ENCODE measurements around the gene LGALS7B.
A peak's percentile ranks its signal among the peaks of the same experiment; 100 is the strongest.

LGALS7B gene

GRCh38 chr19:38801359-38802095 is 12.5 kb downstream of the LGALS7B start:
- Histone ChIP-seq H3K4me1 (ENCODE audit: control insufficient read depth, insufficient read depth, low read length) (no peaks in the 10 kb centered on the region), H3K27ac (ENCODE audit: extremely low read depth, low read depth, low read length) (no peak overlapping the region), H3K4me3 (ENCODE audit: low read depth, low read length) (no peak overlapping the region), H3K9me3 (ENCODE audit: control insufficient read depth, insufficient read depth, low read depth, low read length) (no peaks in the 10 kb centered on the region; the same call in 1 of the 2 replicates), H3K36me3 (ENCODE audit: control insufficient read depth in 2 of 2, insufficient read depth in 1 of 2, low read length in 2 of 2) (no peaks in the 10 kb centered on the region; a peak in 1 of 3 replicates)
- CTCF ChIA-PET, result interaction anchor here (0.5 to 2.3 kb wide), 6 partner anchors 16 to 88 kb away, joined by 3 to 10 read pairs (median 4); no protein-coding TSS in a partner anchor
- 0 out of 2 replicates have a peak, but pooled peaks have one; percentile 5 for TF ChIP-seq ZNF521 (tag by site-specific recombination; IDR thresholded peaks at IDR 0.05)
- no peak for TF ChIP-seq HOXA7 (CRISPR knock-in tag; IDR thresholded peaks at IDR 0.05; ENCODE audit: borderline replicate concordance)
- no peak for TF ChIP-seq ZNF530 (tag by site-specific recombination; IDR thresholded peaks at IDR 0.05; ENCODE audit: low read depth)
- TF ChIP-seq ZNF707 (tag by site-specific recombination; IDR thresholded peaks at IDR 0.05), result no peak
- POLR2A ChIA-PET, result interaction anchor here (0.6 kb wide), 1 partner anchor 298 kb away, joined by 6 read pairs; no protein-coding TSS in a partner anchor

- TF ChIP-seq ZBTB11 (tag by site-specific recombination; conservative IDR thresholded peaks at IDR 0.05; ENCODE audit: low read depth) (no peak), ZNF19 (tag by site-specific recombination; IDR thresholded peaks at IDR 0.05; ENCODE audit: low read depth) (no peak), ZBTB6 (tag by site-specific recombination; IDR thresholded peaks at IDR 0.05) (no peak), ZBTB44 (tag by site-specific recombination; IDR thresholded peaks at IDR 0.05) (no peak), ZNF830 (tag by site-specific recombination; IDR thresholded peaks at IDR 0.05; ENCODE audit: low read depth) (no peak), KLF9 (tag by site-specific recombination; IDR thresholded peaks at IDR 0.05; ENCODE audit: low read depth) (no peak), ZNF138 (tag by site-specific recombination; IDR thresholded peaks at IDR 0.05; ENCODE audit: borderline replicate concordance) (no peak), ZNF560 (tag by site-specific recombination; IDR thresholded peaks at IDR 0.05; ENCODE audit: borderline replicate concordance) (no peak), ZNF223 (tag by site-specific recombination; IDR thresholded peaks at IDR 0.05) (no peak), SP2 (tag by site-specific recombination; IDR thresholded peaks at IDR 0.05) (no peak), ZNF624 (tag by site-specific recombination; IDR thresholded peaks at IDR 0.05) (no peak), ZNF529 (tag by site-specific recombination; IDR thresholded peaks at IDR 0.05; ENCODE audit: insufficient replicate concordance) (no peak), HOXA7 (CRISPR knock-in tag; IDR thresholded peaks at IDR 0.05; ENCODE audit: borderline replicate concordance) (no peak), ZEB2 (tag by site-specific recombination; IDR thresholded peaks at IDR 0.05) (no peak), TCF7L2 (IDR thresholded peaks at IDR 0.05; ENCODE audit: borderline replicate concordance, low read depth, low read length) (no peak), ZNF24 (tag by site-specific recombination; IDR thresholded peaks at IDR 0.05) (no peak)
- ChIA-PET CTCF (interaction anchor here (0.6 to 1.7 kb wide), 2 partner anchors 34 to 155 kb away, joined by 3 to 6 read pairs; no protein-coding TSS in a partner anchor), POLR2A (interaction anchor here (0.7 kb wide), 1 partner anchor 112 kb away, joined by 4 read pairs; no protein-coding TSS in a partner anchor)
- Histone ChIP-seq H3K9me3 (ENCODE audit: control insufficient read depth, insufficient read depth, low read depth, low read length) (no peaks in the 10 kb centered on the region; the same call in 1 of the 2 replicates), H3K4me1 (ENCODE audit: control insufficient read depth, insufficient read depth, low read length) (no peaks in the 10 kb centered on the region), H3K27ac (ENCODE audit: extremely low read depth, low read depth, low read length) (no peak overlapping the region), H3K36me3 (ENCODE audit: control insufficient read depth in 2 of 2, insufficient read depth in 1 of 2, low read length in 2 of 2) (no peaks in the 10 kb centered on the region; a peak in 1 of 3 replicates), H3K4me3 (ENCODE audit: low read depth, low read length) (no peak overlapping the region)
Observed at GRCh38 chr19:38803543-38803942, 14.5 kb downstream of the LGALS7B start.
